Suprapubic skin (tissue), 4 donors: ENCODE measurements around the gene ZNF678. TPM values are rescaled to one million over a fixed set of nuclear protein-coding genes. Genes with fewer than 3 reads are reported as not detected.

Experiments
- DNase-seq, 2 donors: peaks; one replicate each; pipeline ENCODE4 v3.0.0-alpha.2; 2019; ENCODE audit warnings: low spot score in 2 of 2
- H3K27ac ChIP-seq: fragments of 200-600 bp; sonication (generic); one replicate; pipeline ENCODE4 v1.5.1; 2019
- H3K27me3 ChIP-seq: fragments of 200-600 bp; sonication (generic); one replicate; pipeline ENCODE4 v1.5.1; 2019
- H3K36me3 ChIP-seq: fragments of 200-600 bp; sonication (generic); one replicate; pipeline ENCODE4 v1.5.1; 2019
- H3K4me1 ChIP-seq: fragments of 200-600 bp; sonication (generic); one replicate; pipeline ENCODE4 v1.5.1; 2019
- H3K4me3 ChIP-seq: fragments of 200-600 bp; sonication (generic); one replicate; pipeline ENCODE4 v1.5.1; 2019; ENCODE audit warnings: mild to moderate bottlenecking
- H3K9me3 ChIP-seq: fragments of 200-600 bp; sonication (generic); one replicate; pipeline ENCODE4 v1.5.1; 2019
- EP300 ChIP-seq: sonication (generic); formaldehyde crosslinking; IDR thresholded peaks from one replicate; pipeline ENCODE4 v1.6.1; 2017; ENCODE audit warnings: antibody characterized with exemption
- POLR2A ChIP-seq, 2 donors: fragments of 450-650 bp; IDR thresholded peaks; one replicate each; pipeline ENCODE4 v1.6.1; 2017; ENCODE audit warnings: antibody characterized with exemption in 2 of 2, mild to moderate bottlenecking in 2 of 2, moderate library complexity in 2 of 2
- POLR2AphosphoS5 ChIP-seq, 3 donors: sonication (generic); formaldehyde crosslinking; IDR thresholded peaks; one replicate each; pipeline ENCODE4 v1.6.1; 2017; ENCODE audit warnings: antibody characterized with exemption in 3 of 3
- WGBS: methylation state at CpG from one replicate; pipeline ENCODE4 v1.1.5; 2018; 5-methylcytosine and 5-hydroxymethylcytosine counted together
- total RNA-seq, 4 donors: library from RNA; depleted of rRNA; stranded (reverse); fragments of >200 nt; gene quantifications; one replicate each; pipeline ENCODE4 v1.1.0, GENCODE V29; 2016
- TF ChIP-seq, protein P1 (sequence below), 2 donors: fragments of 200-600 bp in 1 of 2; fragments of 450-650 bp in 1 of 2; sonication (generic) in 1 of 2; IDR thresholded peaks; one replicate each; pipeline ENCODE4 v1.5.1; 2016 to 2019; ENCODE audit warnings: antibody characterized with exemption in 2 of 2, mild to moderate bottlenecking in 1 of 2, moderate library complexity in 1 of 2

The ZNF678 gene
- total RNA-seq, 4 donors from 2014 or later, result 3.5 to 6.8 (median 5.3) TPM

DNA sequence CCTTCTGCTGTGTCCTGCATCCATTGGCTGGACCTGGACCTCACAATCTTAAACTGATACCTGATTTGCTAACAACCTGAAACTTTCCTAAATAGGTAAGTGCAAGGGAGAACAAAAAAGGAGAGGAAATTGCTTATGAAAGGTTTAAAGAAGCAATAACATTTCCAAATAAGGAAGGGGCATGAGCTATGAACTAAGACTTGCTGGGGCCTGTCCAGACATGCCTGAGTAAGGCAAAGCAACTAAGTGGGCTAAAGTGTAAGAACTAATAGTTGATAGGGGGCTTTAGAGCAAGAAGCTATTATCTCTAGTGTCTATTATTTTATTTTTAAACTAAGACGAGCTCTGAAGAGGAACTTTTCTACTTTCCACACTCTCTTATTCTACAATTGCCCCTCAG is 160.1 kb downstream of the ZNF678 start:
- no peaks in the 10 kb centered on the region for H3K36me3 ChIP-seq
- H3K27ac ChIP-seq, result no peak overlapping the region
- WGBS, result 88% methylated on average over 1 of the region's 1 CpG
- no peak for DNase-seq
- H3K4me3 ChIP-seq, result no peak overlapping the region
- peaks cover 29% of the 10 kb centered on the region for H3K9me3 ChIP-seq
- H3K27me3 ChIP-seq, result no peaks in the 10 kb centered on the region
- TF ChIP-seq, protein P1, sequence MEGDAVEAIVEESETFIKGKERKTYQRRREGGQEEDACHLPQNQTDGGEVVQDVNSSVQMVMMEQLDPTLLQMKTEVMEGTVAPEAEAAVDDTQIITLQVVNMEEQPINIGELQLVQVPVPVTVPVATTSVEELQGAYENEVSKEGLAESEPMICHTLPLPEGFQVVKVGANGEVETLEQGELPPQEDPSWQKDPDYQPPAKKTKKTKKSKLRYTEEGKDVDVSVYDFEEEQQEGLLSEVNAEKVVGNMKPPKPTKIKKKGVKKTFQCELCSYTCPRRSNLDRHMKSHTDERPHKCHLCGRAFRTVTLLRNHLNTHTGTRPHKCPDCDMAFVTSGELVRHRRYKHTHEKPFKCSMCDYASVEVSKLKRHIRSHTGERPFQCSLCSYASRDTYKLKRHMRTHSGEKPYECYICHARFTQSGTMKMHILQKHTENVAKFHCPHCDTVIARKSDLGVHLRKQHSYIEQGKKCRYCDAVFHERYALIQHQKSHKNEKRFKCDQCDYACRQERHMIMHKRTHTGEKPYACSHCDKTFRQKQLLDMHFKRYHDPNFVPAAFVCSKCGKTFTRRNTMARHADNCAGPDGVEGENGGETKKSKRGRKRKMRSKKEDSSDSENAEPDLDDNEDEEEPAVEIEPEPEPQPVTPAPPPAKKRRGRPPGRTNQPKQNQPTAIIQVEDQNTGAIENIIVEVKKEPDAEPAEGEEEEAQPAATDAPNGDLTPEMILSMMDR (IDR thresholded peaks at IDR 0.05), result no peak
- no peak for TF ChIP-seq EP300
- peaks cover 12% of the 10 kb centered on the region for H3K4me1 ChIP-seq

DNA sequence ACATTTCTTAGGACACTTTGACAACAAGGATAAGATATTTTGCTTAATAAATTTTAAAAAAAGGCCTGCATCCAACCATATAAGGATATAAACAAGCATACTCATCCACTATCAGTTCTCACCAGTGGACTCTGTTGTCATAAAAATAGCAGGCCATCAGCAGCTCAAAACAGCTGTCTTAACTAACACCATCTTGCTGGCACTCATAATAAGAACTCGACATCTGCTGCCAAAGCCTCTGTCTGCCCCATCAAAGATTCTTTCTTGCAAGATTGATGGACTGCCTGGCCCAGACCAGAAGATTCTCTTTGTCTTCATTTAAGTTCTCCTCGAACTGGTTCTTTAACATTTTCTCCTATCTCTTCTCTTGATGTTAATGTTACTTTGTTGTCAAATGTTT is 161.7 kb downstream of the ZNF678 start:
- Histone ChIP-seq H3K27me3 (no peaks in the 10 kb centered on the region), H3K4me3 (no peak overlapping the region), H3K36me3 (no peaks in the 10 kb centered on the region), H3K9me3 (peaks cover 19% of the 10 kb centered on the region), H3K4me1 (peaks cover 27% of the 10 kb centered on the region), H3K27ac (no peak overlapping the region)
- WGBS, result 21% methylated on average over 2 of the region's 2 CpGs
- TF ChIP-seq, protein P1 (IDR thresholded peaks at IDR 0.05), result no peak
- TF ChIP-seq POLR2AphosphoS5 (IDR thresholded peaks at IDR 0.05), result no peak
- no peak for TF ChIP-seq EP300
- no peak for TF ChIP-seq POLR2A (IDR thresholded peaks at IDR 0.05)
- no peak for DNase-seq

DNA sequence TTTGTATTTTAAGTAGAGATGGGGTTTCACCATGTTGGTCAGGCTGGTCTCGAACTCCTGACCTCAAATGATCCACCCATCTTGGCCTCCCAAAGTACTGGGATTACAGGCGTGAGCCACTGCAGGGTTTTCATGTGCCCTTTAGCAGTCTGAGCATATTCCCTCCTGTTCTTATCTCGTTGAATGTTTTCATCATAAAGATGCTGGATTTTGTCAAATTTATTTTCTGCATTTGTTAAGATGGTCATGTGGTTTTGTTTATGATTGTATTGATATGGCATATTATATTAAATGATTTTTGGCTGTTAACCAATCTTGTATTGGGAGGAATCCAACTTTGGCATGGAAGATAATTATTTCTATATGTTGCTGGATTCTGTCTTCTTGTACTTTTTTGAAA is 163.0 kb downstream of the ZNF678 start:
- peaks cover 1% of the 10 kb centered on the region for H3K36me3 ChIP-seq
- H3K4me1 ChIP-seq, result peaks cover 37% of the 10 kb centered on the region
- DNase-seq, result no peak
- TF ChIP-seq, protein P1 (IDR thresholded peaks at IDR 0.05), result no peak
- TF ChIP-seq EP300 (no peak), POLR2A (IDR thresholded peaks at IDR 0.05) (no peak), POLR2AphosphoS5 (IDR thresholded peaks at IDR 0.05) (no peak)
- H3K9me3 ChIP-seq, result peaks cover 12% of the 10 kb centered on the region
- no peaks in the 10 kb centered on the region for H3K27me3 ChIP-seq
- H3K27ac ChIP-seq, result no peak overlapping the region
- 70% methylated on average over 3 of the region's 3 CpGs for WGBS
- no peak overlapping the region for H3K4me3 ChIP-seq

Other genes with a start within 250 kb of the ZNF678 start
- 10 to 100 TPM; 12.2 to 54.6 (median 14.9) TPM for gene CDC42BPA, start 245.1 kb upstream of the ZNF678 start, total RNA-seq
- 10 to 100 TPM in 3 of 4 donors, 1 to 10 TPM in 1; 9.9 to 24.2 (median 16.5) TPM for gene JMJD4, start 171.7 kb downstream of the ZNF678 start, total RNA-seq
- 10 to 100 TPM; 35.8 to 51.0 (median 42.9) TPM for gene SNAP47, start 171.9 kb downstream of the ZNF678 start, total RNA-seq